GM19397 (cell line): ENCODE data around the gene SCARB2.
"Not testable (repeated sequence)": the region's sequence is repeated elsewhere in the genome, so short reads cannot be mapped to it uniquely, and the experiment has no call there.

Experiments used
- ATAC-seq: cut with Tn5 transposase; IDR thresholded peaks from one replicate; pipeline ENCODE4 v1.9.1; 2021; ENCODE audit warnings: mild to moderate bottlenecking, moderate library complexity; ENCODE audit not compliant: unreplicated experiment

SCARB2 gene

GRCh38 chr4:76213415-76214176 is at the start of gene SCARB2:
TSS of gene SCARB2 (minus strand) at chr4:76213824. CDS start at chr4:76213543, 281 bp downstream.
- peak; percentile 82 for ATAC-seq

GRCh38 chr4:76260571-76260970 is 46.9 kb upstream of the SCARB2 start:
- no peak for ATAC-seq

- no peak for ATAC-seq
Measured at GRCh38 chr4:76257824-76258223, 44.2 kb upstream of the SCARB2 start.

- no peak for ATAC-seq
Measured at GRCh38 chr4:76256968-76257367, 43.3 kb upstream of the SCARB2 start.

- no peak for ATAC-seq
Measured at GRCh38 chr4:76256032-76256431, 42.4 kb upstream of the SCARB2 start.

GRCh38 chr4:76253511-76253910 is 39.9 kb upstream of the SCARB2 start:
- ATAC-seq, result no peak

- ATAC-seq, result no peak
Measured at GRCh38 chr4:76252271-76252653, 38.6 kb upstream of the SCARB2 start.

- ATAC-seq, result peak; percentile 50
Measured at GRCh38 chr4:76251441-76252270, 38.0 kb upstream of the SCARB2 start, which contains the start of gene FAM47E. TSS of gene FAM47E (plus strand) at chr4:76251721. CDS start at chr4:76251747, 26 bp downstream.

- ATAC-seq, result no peak
Measured at GRCh38 chr4:76250962-76251361, 37.3 kb upstream of the SCARB2 start.

- no peak for ATAC-seq
Measured at GRCh38 chr4:76246852-76247251, 33.2 kb upstream of the SCARB2 start.

- ATAC-seq, result no peak
Measured at GRCh38 chr4:76246025-76246424, 32.4 kb upstream of the SCARB2 start.

GRCh38 chr4:76243877-76244276 is 30.3 kb upstream of the SCARB2 start:
- not testable (repeated sequence) for ATAC-seq

GRCh38 chr4:76240236-76240635 is 26.6 kb upstream of the SCARB2 start:
- no peak for ATAC-seq

- ATAC-seq, result no peak
Measured at GRCh38 chr4:76238701-76239100, 25.1 kb upstream of the SCARB2 start.

- ATAC-seq, result no peak
Measured at GRCh38 chr4:76238236-76238635, 24.6 kb upstream of the SCARB2 start.

GRCh38 chr4:76235915-76236314 is 22.3 kb upstream of the SCARB2 start:
- ATAC-seq, result no peak

- no peak for ATAC-seq
Measured at GRCh38 chr4:76235407-76235806, 21.8 kb upstream of the SCARB2 start.

- ATAC-seq, result no peak
Measured at GRCh38 chr4:76234679-76235044, 21.0 kb upstream of the SCARB2 start.

GRCh38 chr4:76233967-76234678 is 20.5 kb upstream of the SCARB2 start:
- ATAC-seq, result no peak

- no peak for ATAC-seq
Measured at GRCh38 chr4:76233529-76233928, 19.9 kb upstream of the SCARB2 start.

- no peak for ATAC-seq
Measured at GRCh38 chr4:76233083-76233482, 19.5 kb upstream of the SCARB2 start.
